ENCODE data around the gene TEAD1. TPM values are rescaled to one million over a fixed set of nuclear protein-coding genes. Genes with fewer than 3 reads are reported as not detected.

TEAD1 gene
- total and polyA plus RNA-seq, 9 of the 15 experiments (the other 6 are each of a cell fraction or from before 2014, with no cell fraction given), result 1.7 to 17.7 (median 10.8) TPM

- CTCF ChIA-PET (ENCODE audit: low intra/inter-chr PET ratio), result no interaction called here
- Histone ChIP-seq H3K4me1 (replicated peaks in 1 of 2; ENCODE audit: control insufficient read depth in 2 of 2, insufficient read depth in 2 of 2, low read length in 2 of 2) (peaks cover 16 to 28% of the 10 kb centered on the region in 2 experiments), H4K20me1 (replicated peaks; ENCODE audit: control insufficient read depth, insufficient read depth, low read length) (peaks cover 20% of the 10 kb centered on the region), H3K9me3 (replicated peaks; ENCODE audit: control insufficient read depth, insufficient read depth, low read depth, low read length) (no peaks in the 10 kb centered on the region), H3K4me3 (no peak overlapping the region), H3K9me1 (ENCODE audit: control insufficient read depth, insufficient read depth, low read length) (no peaks in the 10 kb centered on the region), H3K79me2 (ENCODE audit: control insufficient read depth, insufficient read depth, low read length) (peaks cover 25% of the 10 kb centered on the region), H3K27me3 (ENCODE audit: control insufficient read depth in 2 of 2, insufficient read depth in 2 of 2, low read length in 2 of 2) (no peaks in the 10 kb centered on the region), H3K9ac (ENCODE audit: insufficient read depth in 1 of 2, low read depth in 2 of 2, low read length in 2 of 2) (peak overlapping the region in 1 of 2 experiments; percentile 61; a peak in 1 of 4 replicates), H3K27ac (ENCODE audit: extremely low read depth, low read depth, low read length) (no peak overlapping the region), H3K4me2 (ENCODE audit: insufficient read depth, low read length) (no peak overlapping the region; the same call in 1 of the 2 replicates), H2AFZ (ENCODE audit: low read depth, low read length) (no peak overlapping the region), H3K36me3 (ENCODE audit: control insufficient read depth, insufficient read depth, low read length) (0 out of 3 replicates have a peak, but pooled peaks cover 6% of the 10 kb centered on the region)
- intact Hi-C loops (cut with micrococcal nuclease) (no loop called here), in situ Hi-C loops (cut with MboI) (no loop called here)
- BruUV-seq (replicated peaks), result no TSS peak
- WGBS (ENCODE audit: insufficient coverage, low coverage, missing lambda C conversion rate), result 66% methylated on average over 2 of the region's 2 CpGs
- DNase-seq (ENCODE audit: extremely low read depth in 1 of 4, low spot score in 3 of 4) (no peak), ATAC-seq (no peak), FAIRE-seq (no peak)
- TF ChIP-seq SIN3B (IDR thresholded peaks at IDR 0.05; ENCODE audit: low read depth), result 0 out of 2 replicates have a peak, but pooled peaks have one; percentile 6
- no peak for TF ChIP-seq MGA (IDR thresholded peaks at IDR 0.05)
- POLR2A ChIA-PET, result interaction anchor here (0.5 to 2.4 kb wide), 4 partner anchors 11 to 92 kb away, joined by 3 to 7 read pairs (median 3); no protein-coding TSS in a partner anchor
These were observed 6.7 kb downstream of the TEAD1 start for GRCh38 chr11:12680940-12681258.
